OCI-LY7 (cell line): ENCODE results near the gene PIK3AP1. TPM values are rescaled to one million over a fixed set of nuclear protein-coding genes. Genes with fewer than 3 reads are reported as not detected.

Source experiments
- BruUV-seq: library from RNA; stranded (reverse); fragments of 400-500 nt; replicated peaks from 2 replicates; lab custom pipeline; 2021; lab: Mats Ljungman, UMichigan
- CTCF ChIA-PET: fragments of 300-600 bp; sonication (Branson Sonifier 250); formaldehyde crosslinking; loops from one replicate; lab custom pipeline; 2022; ENCODE audit warnings: antibody characterized with exemption; ENCODE audit not compliant: unreplicated experiment; lab: Charles Lee
- POLR2A ChIA-PET: fragments of 300-600 bp; sonication (Branson Sonifier 250); formaldehyde crosslinking; loops from one replicate; lab custom pipeline; 2022; ENCODE audit warnings: antibody characterized with exemption; lab: Charles Lee
- DNase-seq: peaks from one replicate; pipeline ENCODE4 v3.0.0-alpha.2; 2015; ENCODE audit warnings: low spot score
- H2AFZ ChIP-seq: fragments of 200-600 bp; sonication (generic), shearing (Covaris generic); 2 replicates; pipeline ENCODE4 v1.6.1; 2014; ENCODE audit warnings: mild to moderate bottlenecking, antibody characterized with exemption, low read length, moderate library complexity
- H3K27ac ChIP-seq: fragments of 200-600 bp; sonication (generic); 2 replicates; pipeline ENCODE4 v1.5.1; 2014; ENCODE audit warnings: mixed run types, low read depth, mild to moderate bottlenecking, moderate library complexity, low read length, inconsistent platforms; ENCODE audit not compliant: poor library complexity, severe bottlenecking
- H3K36me3 ChIP-seq: fragments of 200-600 bp; sonication (generic); 2 replicates; pipeline ENCODE4 v1.6.1; 2014; ENCODE audit warnings: mild to moderate bottlenecking, antibody characterized with exemption, low read length, moderate library complexity, mixed read lengths; ENCODE audit not compliant: insufficient read depth
- H3K4me1 ChIP-seq: fragments of 200-600 bp; sonication (generic); 2 replicates; pipeline ENCODE4 v1.5.1; 2014; ENCODE audit warnings: mild to moderate bottlenecking, low read length; ENCODE audit not compliant: insufficient read depth, poor library complexity, severe bottlenecking
- H3K4me2 ChIP-seq: fragments of 200-600 bp; sonication (generic); 2 replicates; pipeline ENCODE4 v1.6.1; 2014; ENCODE audit warnings: mild to moderate bottlenecking, low read length
- H3K4me3 ChIP-seq: fragments of 200-600 bp; sonication (generic); 2 replicates; pipeline ENCODE4 v1.5.1; 2014; ENCODE audit warnings: mild to moderate bottlenecking, low read depth, low read length; ENCODE audit not compliant: poor library complexity, severe bottlenecking
- H3K79me2 ChIP-seq: fragments of 200-600 bp; sonication (generic); 2 replicates; pipeline ENCODE4 v1.6.1; 2016; ENCODE audit warnings: low read depth, mild to moderate bottlenecking, low read length, moderate library complexity, mixed read lengths; ENCODE audit not compliant: insufficient read depth
- H3K9me2 ChIP-seq: fragments of 200-600 bp; sonication (generic); 2 replicates; pipeline ENCODE4 v1.6.1; 2016; ENCODE audit warnings: mild to moderate bottlenecking, low read length, mixed read lengths; ENCODE audit not compliant: insufficient read depth
- H3K9me3 ChIP-seq: fragments of 200-600 bp; sonication (generic); 2 replicates; pipeline ENCODE4 v1.6.1; 2014; ENCODE audit warnings: mild to moderate bottlenecking, mixed run types, low read length, mixed read lengths
- H4K20me1 ChIP-seq: fragments of 200-600 bp; sonication (generic); 2 replicates; pipeline ENCODE4 v1.6.1; 2014; ENCODE audit warnings: mild to moderate bottlenecking, antibody characterized with exemption, low read length, moderate library complexity, mixed read lengths; ENCODE audit not compliant: insufficient read depth
- CTCF ChIP-seq: fragments of 200-600 bp; sonication (generic); conservative IDR thresholded peaks from 2 replicates; pipeline ENCODE4 v1.5.1; 2014; ENCODE audit warnings: mild to moderate bottlenecking, antibody characterized with exemption, low read length, moderate library complexity, mixed read lengths
- EZH2phosphoT487 ChIP-seq: fragments of 200-600 bp; sonication (generic); IDR thresholded peaks from 2 replicates; pipeline ENCODE4 v1.6.1; 2018; ENCODE audit warnings: low read depth, borderline replicate concordance, mild to moderate bottlenecking, mixed run types, antibody characterized with exemption, low read length, moderate library complexity, mixed read lengths
- intact Hi-C: fragments of 100-400 bp; cut with micrococcal nuclease; formaldehyde crosslinking; loops from one replicate; pipeline ENCODE4 v1.10.0; 2022; ENCODE audit not compliant: unreplicated experiment
- total RNA-seq, 2 experiments: library from RNA; depleted of rRNA in 1 of 2; stranded (reverse); fragments of >200 nt in 1 of 2; shearing (Covaris generic) in 1 of 2; gene quantifications; 2 replicates each; pipeline ENCODE4 v1.2.3, GENCODE V29; 2014 to 2022

The PIK3AP1 gene
- total RNA-seq, 2 experiments from 2014 or later, result 132 to 140 TPM

- H2AFZ ChIP-seq, result no peak overlapping the region
- no peak overlapping the region for H3K4me3 ChIP-seq
- H3K27ac ChIP-seq, result peak overlapping the region; percentile 27
- H3K9me3 ChIP-seq, result no peaks in the 10 kb centered on the region
- no peak for TF ChIP-seq EZH2phosphoT487
- TF ChIP-seq CTCF, result no peak
- no peak for DNase-seq
- H3K36me3 ChIP-seq, result peaks cover 100% of the 10 kb centered on the region
- no peaks in the 10 kb centered on the region for H4K20me1 ChIP-seq
- intact Hi-C loops, result loop anchor here (2.0 kb wide), 2 partner anchors 55 to 189 kb away; no protein-coding TSS in a partner anchor
- H3K79me2 ChIP-seq, result peaks cover 15% of the 10 kb centered on the region; the same call in 1 of the 2 replicates
- BruUV-seq, result no TSS peak
- H3K4me1 ChIP-seq, result peaks cover 12% of the 10 kb centered on the region
- ChIA-PET POLR2A (interaction anchor here (0.7 to 4.9 kb wide), 5 partner anchors 32 to 119 kb away, joined by 3 to 17 read pairs (median 4); no protein-coding TSS in a partner anchor), CTCF (interaction anchor here (1.0 to 1.5 kb wide), 3 partner anchors 77 to 104 kb away, joined by 3 to 7 read pairs (median 7); no protein-coding TSS in a partner anchor)
- peak overlapping the region; percentile 24; the same call in 1 of the 2 replicates for H3K4me2 ChIP-seq
- H3K9me2 ChIP-seq, result no peaks in the 10 kb centered on the region
These were observed 78.7 kb downstream of the PIK3AP1 start for GRCh38 chr10:96641396-96642295.

- H3K36me3 ChIP-seq, result peaks cover 91% of the 10 kb centered on the region
- no peaks in the 10 kb centered on the region for H3K9me2 ChIP-seq
- H2AFZ ChIP-seq, result no peak overlapping the region
- no TSS peak for BruUV-seq
- no peak overlapping the region for H3K4me3 ChIP-seq
- CTCF ChIA-PET, result no interaction called here
- POLR2A ChIA-PET, result interaction anchor here (0.6 to 4.9 kb wide), 3 partner anchors 8 to 78 kb away, joined by 3 to 17 read pairs (median 5); no protein-coding TSS in a partner anchor
- no peak overlapping the region for H3K27ac ChIP-seq
- peaks cover 9% of the 10 kb centered on the region for H3K4me1 ChIP-seq
- H4K20me1 ChIP-seq, result no peaks in the 10 kb centered on the region
- no peak overlapping the region for H3K4me2 ChIP-seq
- TF ChIP-seq CTCF (no peak), EZH2phosphoT487 (no peak)
- no peak for DNase-seq
- H3K79me2 ChIP-seq, result peaks cover 15% of the 10 kb centered on the region; the same call in 1 of the 2 replicates
- no peaks in the 10 kb centered on the region for H3K9me3 ChIP-seq
- intact Hi-C loops, result no loop called here
These were observed 80.4 kb downstream of the PIK3AP1 start for GRCh38 chr10:96639899-96640298.
